ENCODE results near the gene PCOLCE2.

The PCOLCE2 gene

GRCh38 chr3:142926368-142926944 is 37.6 kb upstream of the PCOLCE2 start:
- Histone ChIP-seq H3K27me3 (ENCODE audit: low read depth, low read length) (no peaks in the 10 kb centered on the region), H3K9me3 (ENCODE audit: insufficient read depth, low read length) (no peaks in the 10 kb centered on the region), H2AFZ (ENCODE audit: low read depth, low read length) (no peak overlapping the region), H3K79me2 (ENCODE audit: low read length) (no peaks in the 10 kb centered on the region), H3K27ac (ENCODE audit: low read length) (no peak overlapping the region), H3K4me1 (ENCODE audit: low read length) (0 out of 2 replicates have a peak, but pooled peaks cover 4% of the 10 kb centered on the region), H3K4me3 (ENCODE audit: low read length) (no peak overlapping the region), H4K20me1 (ENCODE audit: insufficient read depth, low read length) (no peaks in the 10 kb centered on the region), H3K36me3 (replicated peaks; ENCODE audit: low read depth, low read length) (no peaks in the 10 kb centered on the region), H3K9ac (ENCODE audit: low read length) (no peak overlapping the region), H3K4me2 (ENCODE audit: low read length) (no peak overlapping the region)
- TF ChIP-seq EZH2phosphoT487 (IDR thresholded peaks at IDR 0.05; ENCODE audit: low read depth) (no peak), CTCF (IDR thresholded peaks at IDR 0.05; ENCODE audit: low read depth, low read length) (no peak)

- Histone ChIP-seq H3K79me2 (ENCODE audit: low read length) (no peaks in the 10 kb centered on the region), H3K27me3 (ENCODE audit: low read depth, low read length) (no peaks in the 10 kb centered on the region), H3K9ac (ENCODE audit: low read length) (no peak overlapping the region), H3K36me3 (replicated peaks; ENCODE audit: low read depth, low read length) (no peaks in the 10 kb centered on the region), H2AFZ (ENCODE audit: low read depth, low read length) (no peak overlapping the region), H4K20me1 (ENCODE audit: insufficient read depth, low read length) (no peaks in the 10 kb centered on the region), H3K4me2 (ENCODE audit: low read length) (no peak overlapping the region), H3K4me3 (ENCODE audit: low read length) (no peak overlapping the region), H3K4me1 (ENCODE audit: low read length) (no peaks in the 10 kb centered on the region), H3K27ac (ENCODE audit: low read length) (no peak overlapping the region), H3K9me3 (ENCODE audit: insufficient read depth, low read length) (no peaks in the 10 kb centered on the region)
- TF ChIP-seq CTCF (IDR thresholded peaks at IDR 0.05; ENCODE audit: low read depth, low read length), result no peak
- TF ChIP-seq EZH2phosphoT487 (IDR thresholded peaks at IDR 0.05; ENCODE audit: low read depth), result no peak
Observed at GRCh38 chr3:142925140-142925539, 36.3 kb upstream of the PCOLCE2 start.

- H3K4me1 ChIP-seq (ENCODE audit: low read length), result no peaks in the 10 kb centered on the region
- TF ChIP-seq CTCF (IDR thresholded peaks at IDR 0.05; ENCODE audit: low read depth, low read length) (no peak), EZH2phosphoT487 (IDR thresholded peaks at IDR 0.05; ENCODE audit: low read depth) (no peak)
- no peak overlapping the region for H3K4me3 ChIP-seq (ENCODE audit: low read length)
- no peak overlapping the region for H2AFZ ChIP-seq (ENCODE audit: low read depth, low read length)
- H3K27ac ChIP-seq (ENCODE audit: low read length), result no peak overlapping the region
- no peaks in the 10 kb centered on the region for H3K79me2 ChIP-seq (ENCODE audit: low read length)
- H3K36me3 ChIP-seq (replicated peaks; ENCODE audit: low read depth, low read length), result no peaks in the 10 kb centered on the region
- H3K9ac ChIP-seq (ENCODE audit: low read length), result no peak overlapping the region
- no peaks in the 10 kb centered on the region for H3K9me3 ChIP-seq (ENCODE audit: insufficient read depth, low read length)
- H3K4me2 ChIP-seq (ENCODE audit: low read length), result no peak overlapping the region
- no peaks in the 10 kb centered on the region for H3K27me3 ChIP-seq (ENCODE audit: low read depth, low read length)
- no peaks in the 10 kb centered on the region for H4K20me1 ChIP-seq (ENCODE audit: insufficient read depth, low read length)
Observed at GRCh38 chr3:142923694-142924093, 34.8 kb upstream of the PCOLCE2 start.

DNA sequence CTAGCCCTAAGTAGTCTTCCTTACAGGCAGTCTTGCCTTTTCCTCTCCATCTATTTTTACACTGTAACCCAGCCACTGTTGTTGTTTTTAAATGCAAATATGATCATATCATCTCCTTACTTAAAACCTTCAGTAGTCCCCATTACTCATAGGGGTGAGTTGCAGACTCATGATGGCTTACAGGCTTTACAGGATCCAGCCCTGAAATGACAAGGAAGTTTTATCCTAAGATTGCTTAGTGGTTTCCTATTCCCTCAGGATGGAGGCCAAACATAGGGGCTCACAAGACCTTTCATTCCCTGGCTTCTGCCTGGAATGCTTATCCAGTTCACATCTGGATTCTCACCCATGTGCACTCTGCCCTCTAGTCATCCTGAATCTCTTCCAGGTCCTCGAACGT is 27.7 kb upstream of the PCOLCE2 start:
- Histone ChIP-seq H3K27ac (ENCODE audit: low read length) (no peak overlapping the region), H3K27me3 (ENCODE audit: low read depth, low read length) (no peaks in the 10 kb centered on the region)
- TF ChIP-seq EZH2phosphoT487 (IDR thresholded peaks at IDR 0.05; ENCODE audit: low read depth) (no peak), CTCF (IDR thresholded peaks at IDR 0.05; ENCODE audit: low read depth, low read length) (no peak)

More for the DNA sequence above, 27.7 kb upstream of the PCOLCE2 start:
- Histone ChIP-seq H3K36me3 (replicated peaks; ENCODE audit: low read depth, low read length) (no peaks in the 10 kb centered on the region), H3K9me3 (ENCODE audit: insufficient read depth, low read length) (no peaks in the 10 kb centered on the region), H3K79me2 (ENCODE audit: low read length) (no peaks in the 10 kb centered on the region), H3K9ac (ENCODE audit: low read length) (no peak overlapping the region), H3K4me2 (ENCODE audit: low read length) (no peak overlapping the region), H4K20me1 (ENCODE audit: insufficient read depth, low read length) (no peaks in the 10 kb centered on the region), H3K4me3 (ENCODE audit: low read length) (no peak overlapping the region), H3K4me1 (ENCODE audit: low read length) (no peaks in the 10 kb centered on the region), H2AFZ (ENCODE audit: low read depth, low read length) (no peak overlapping the region)

All from OCI-LY3 (cell line).